NCI-H2227 (cell line): Measurements from ENCODE around the gene ELP4.
"Not testable (repeated sequence)": the region's sequence is repeated elsewhere in the genome, so short reads cannot be mapped to it uniquely, and the experiment has no call there.

ENCODE experiments used
- DNase-seq: peaks from one replicate; lab custom pipeline; 2025; ENCODE audit not compliant: unreplicated experiment; lab: John Stamatoyannopoulos, UW

ELP4 gene

GRCh38 chr11:31509429-31510345, at the start of gene ELP4, which contains the start of gene IMMP1L:
Gene ELP4, plus strand, starts transcription at chr11:31509767. Its CDS starts 18 bp downstream, at chr11:31509785.
Gene IMMP1L, minus strand, starts transcription at chr11:31509622. Its CDS starts 46,346 bp downstream, at chr11:31463276.
- peak; percentile 99 for DNase-seq

GRCh38 chr11:31464436-31464835, 45.1 kb upstream of the ELP4 start:
- DNase-seq = no peak

- DNase-seq = no peak
Measured at GRCh38 chr11:31474083-31474482, 35.5 kb upstream of the ELP4 start.

- no peak for DNase-seq
Measured at GRCh38 chr11:31477528-31478222, 31.9 kb upstream of the ELP4 start.

GRCh38 chr11:31478223-31478590, 31.4 kb upstream of the ELP4 start:
- no peak for DNase-seq

GRCh38 chr11:31479066-31479465, 30.5 kb upstream of the ELP4 start:
- no peak for DNase-seq

GRCh38 chr11:31480930-31481329, 28.6 kb upstream of the ELP4 start:
- peak; percentile 37 for DNase-seq

- DNase-seq = no peak
Measured at GRCh38 chr11:31484497-31484896, 25.1 kb upstream of the ELP4 start.

- peak; percentile 46 for DNase-seq
Measured at GRCh38 chr11:31487848-31488247, 21.7 kb upstream of the ELP4 start.

GRCh38 chr11:31492320-31492913, 17.1 kb upstream of the ELP4 start:
- DNase-seq = no peak

- no peak for DNase-seq
Measured at GRCh38 chr11:31493235-31493634, 16.3 kb upstream of the ELP4 start.

GRCh38 chr11:31493762-31494161, 15.8 kb upstream of the ELP4 start:
- not testable (repeated sequence) for DNase-seq

- no peak for DNase-seq
Measured at GRCh38 chr11:31499576-31500178, 9.9 kb upstream of the ELP4 start.

- no peak for DNase-seq
Measured at GRCh38 chr11:31500560-31500959, 9.0 kb upstream of the ELP4 start.

GRCh38 chr11:31509051-31509428, 527 bp upstream of the ELP4 start:
- DNase-seq = no peak

- no peak for DNase-seq
Measured at GRCh38 chr11:31512117-31512516, 2.5 kb downstream of the ELP4 start.

- DNase-seq = no peak
Measured at GRCh38 chr11:31521497-31522150, 12.1 kb downstream of the ELP4 start.

GRCh38 chr11:31529189-31529588, 19.6 kb downstream of the ELP4 start:
- DNase-seq = no peak

GRCh38 chr11:31529701-31530100, 20.1 kb downstream of the ELP4 start:
- no peak for DNase-seq

GRCh38 chr11:31531293-31531692, 21.7 kb downstream of the ELP4 start:
- DNase-seq = no peak

- DNase-seq = no peak
Measured at GRCh38 chr11:31535479-31535878, 25.9 kb downstream of the ELP4 start.
